SK-N-MC (cell line): ENCODE results near the gene VWA5B2.

Source experiments
- EZH2 ChIP-seq: fragments of 200-600 bp; sonication (generic); IDR thresholded peaks from one replicate; pipeline ENCODE4 v1.6.1; 2017; ENCODE audit warnings: antibody characterized with exemption
- POLR2AphosphoS5 ChIP-seq: IDR thresholded peaks from 2 replicates; pipeline ENCODE4 v1.6.1; 2012; ENCODE audit warnings: mild to moderate bottlenecking, low read depth, low read length, borderline replicate concordance

DNA sequence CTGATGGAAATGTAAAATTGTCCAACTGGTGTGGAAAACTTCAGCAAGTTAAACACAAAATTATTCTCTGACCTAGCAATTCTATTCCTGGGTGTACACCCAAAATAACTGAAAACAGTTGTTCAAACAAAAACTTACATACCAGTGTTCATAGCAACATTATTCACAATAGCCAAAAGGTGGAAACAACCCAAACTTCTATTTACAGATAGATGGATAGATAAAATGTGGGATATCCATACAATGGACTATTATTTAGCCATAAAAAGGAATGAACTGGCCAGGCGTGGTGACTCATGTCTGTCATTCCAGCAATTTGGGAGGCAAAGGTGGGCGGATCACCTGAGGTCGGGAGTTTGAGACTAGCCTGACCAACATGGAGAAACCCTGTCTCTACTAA lies 6.9 kb upstream of the VWA5B2 start:
- TF ChIP-seq EZH2 = no peak
- TF ChIP-seq POLR2AphosphoS5 = no peak
